AML-193 (cell line): Measurements from ENCODE around the gene MTERF4.

Source experiments
- DNase-seq, 2 experiments: peaks; one replicate each; lab custom pipeline; 2025; lab: John Stamatoyannopoulos, UW

Gene MTERF4

GRCh38 chr2:241133436-241133820 is 31.3 kb upstream of the MTERF4 start:
- DNase-seq: no peak

GRCh38 chr2:241132538-241133435 is 30.7 kb upstream of the MTERF4 start:
- DNase-seq: no peak

- no peak for DNase-seq
Observed at GRCh38 chr2:241131531-241131930, 29.4 kb upstream of the MTERF4 start.

GRCh38 chr2:241130316-241130715 is 28.2 kb upstream of the MTERF4 start:
- DNase-seq: no peak

GRCh38 chr2:241129086-241129871 is 27.2 kb upstream of the MTERF4 start:
- peak; percentile 25 to 40 for DNase-seq

GRCh38 chr2:241128266-241128665 is 26.2 kb upstream of the MTERF4 start:
- DNase-seq: no peak

- DNase-seq: no peak
Observed at GRCh38 chr2:241126771-241127202, 24.7 kb upstream of the MTERF4 start.

GRCh38 chr2:241126201-241126611 is 24.1 kb upstream of the MTERF4 start:
- no peak for DNase-seq

- DNase-seq: no peak
Observed at GRCh38 chr2:241125626-241126025, 23.5 kb upstream of the MTERF4 start.

- no peak for DNase-seq
Observed at GRCh38 chr2:241123816-241124536, 21.9 kb upstream of the MTERF4 start.

- no peak for DNase-seq
Observed at GRCh38 chr2:241122376-241123002, 20.4 kb upstream of the MTERF4 start.

- no peak for DNase-seq
Observed at GRCh38 chr2:241121008-241121407, 18.9 kb upstream of the MTERF4 start.

GRCh38 chr2:241120440-241120839 is 18.4 kb upstream of the MTERF4 start:
- DNase-seq: peak in 1 of 2 experiments; percentile 1

GRCh38 chr2:241118737-241119505 is 16.8 kb upstream of the MTERF4 start:
- no peak for DNase-seq

- no peak for DNase-seq
Observed at GRCh38 chr2:241116606-241117560, 14.8 kb upstream of the MTERF4 start.

GRCh38 chr2:241115361-241115760 is 13.3 kb upstream of the MTERF4 start:
- no peak for DNase-seq

GRCh38 chr2:241114836-241115235 is 12.7 kb upstream of the MTERF4 start:
- no peak for DNase-seq

- DNase-seq: no peak
Observed at GRCh38 chr2:241112592-241112991, 10.5 kb upstream of the MTERF4 start.

- DNase-seq: no peak
Observed at GRCh38 chr2:241112046-241112445, 10.0 kb upstream of the MTERF4 start.

GRCh38 chr2:241111440-241111805 is 9.3 kb upstream of the MTERF4 start:
- no peak for DNase-seq
